GM12872 (cell line): ENCODE results near the gene SDF2L1.

Source experiments
- CTCF ChIP-seq: IDR thresholded peaks from 3 replicates; pipeline ENCODE4 v1.5.1; 2011; ENCODE audit warnings: low read depth, mild to moderate bottlenecking, low read length, moderate library complexity; ENCODE audit not compliant: insufficient read depth

The SDF2L1 gene

GRCh38 chr22:21626073-21626734 is 15.9 kb upstream of the SDF2L1 start:
- no peak for TF ChIP-seq CTCF

- no peak for TF ChIP-seq CTCF
Observed at GRCh38 chr22:21626735-21627469, 15.2 kb upstream of the SDF2L1 start.

- TF ChIP-seq CTCF = no peak
Observed at GRCh38 chr22:21628386-21629254, 13.5 kb upstream of the SDF2L1 start.

- TF ChIP-seq CTCF = peak; percentile 82
Observed at GRCh38 chr22:21629255-21630149, 12.6 kb upstream of the SDF2L1 start, which contains the start of gene YDJC. Gene YDJC (minus strand): TSS chr22:21630022. CDS start chr22:21630014, 8 bp downstream.

- TF ChIP-seq CTCF = no peak
Observed at GRCh38 chr22:21631025-21631424, 11.1 kb upstream of the SDF2L1 start.

- TF ChIP-seq CTCF = no peak
Observed at GRCh38 chr22:21632237-21632895, 9.7 kb upstream of the SDF2L1 start, which contains the start of gene CCDC116. Gene CCDC116 (plus strand): TSS chr22:21632760. CDS start chr22:21633182, 422 bp downstream.
